ENCODE measurements around the gene SLIT3.
"Not testable (repeated sequence)": the region's sequence is repeated elsewhere in the genome, so short reads cannot be mapped to it uniquely, and the experiment has no call there.

GRCh38 chr5:168742311-168742710, 558.6 kb downstream of the SLIT3 start:
- not testable (repeated sequence) for TF ChIP-seq TAF1, POLR2AphosphoS5, POLR2A (IDR thresholded peaks at IDR 0.05; ENCODE audit: low read depth, low read length)

All from GM12891 (cell line).